ENCODE measurements around the gene MALAT1. TPM values are rescaled to one million over a fixed set of nuclear protein-coding genes. Genes with fewer than 3 reads are reported as not detected.

MALAT1 gene
- total and polyA plus RNA-seq, 2 donors (not counting 1 experiment from before 2014, with no cell fraction given): 646 to 32,417 TPM

- Histone ChIP-seq H3K9ac (ENCODE audit: low read length) (no peak overlapping the region), H3K4me3 (ENCODE audit: control extremely low read depth in 1 of 5, extremely low read depth in 1 of 5, insufficient read depth in 1 of 5, low read depth in 2 of 5, low read length in 4 of 5) (peak overlapping the region in 3 of 5 experiments; percentile 31 to 55 (median 48)), H3K4me2 (replicated peaks; ENCODE audit: low read depth, low read length, poor library complexity, severe bottlenecking) (peak overlapping the region; percentile 90), H4K20me1 (ENCODE audit: control insufficient read depth, insufficient read depth, low read length, poor library complexity, severe bottlenecking) (no peaks in the 10 kb centered on the region), H3K27ac (ENCODE audit: low read length in 2 of 2) (peak overlapping the region; percentile 79 to 93), H3K36me3 (replicated peaks in 1 of 2; ENCODE audit: control extremely low read depth in 1 of 2, control insufficient read depth in 1 of 2, extremely low read depth in 1 of 2, insufficient read depth in 2 of 2, low read length in 1 of 2) (no peaks in the 10 kb centered on the region), H3K4me1 (ENCODE audit: control insufficient read depth in 2 of 2, insufficient read depth in 2 of 2, low read length in 2 of 2) (peaks cover 36 to 52% of the 10 kb centered on the region in 2 donors), H3K9me3 (ENCODE audit: control extremely low read depth in 1 of 3, control insufficient read depth in 2 of 3, insufficient read depth in 1 of 3, low read length in 2 of 3) (no peaks in the 10 kb centered on the region), H2AFZ (ENCODE audit: insufficient read depth, low read depth, low read length, poor library complexity, severe bottlenecking) (no peak overlapping the region), H3K27me3 (replicated peaks in 1 of 4; ENCODE audit: control extremely low read depth in 1 of 4, control insufficient read depth in 3 of 4, insufficient read depth in 4 of 4, low read length in 3 of 4) (no peaks in the 10 kb centered on the region), H3K79me2 (ENCODE audit: control insufficient read depth, insufficient read depth, low read length) (no peaks in the 10 kb centered on the region)
- peak overlapping the region; percentile 93 for H3K27ac Mint-ChIP-seq
- H3K27me3 Mint-ChIP-seq: no peaks in the 10 kb centered on the region
- intact Hi-C loops (cut with micrococcal nuclease): loop anchor here (1.0 to 10.0 kb wide), 3 partner anchors 24 to 431 kb away; partner anchors contain the start of genes PCNX3, TM7SF2, ZNHIT2 and ZNRD2
- DNase-seq (no peak), ATAC-seq (ENCODE audit: low read depth) (no peak)
- 33% methylated on average over 3 of the region's 4 CpGs for WGBS (ENCODE audit: insufficient coverage)
- no peak for TF ChIP-seq EZH2 (IDR thresholded peaks at IDR 0.05; ENCODE audit: borderline replicate concordance, insufficient read depth, low read depth, low read length, poor library complexity, severe bottlenecking)
- no peak for TF ChIP-seq CTCF (IDR thresholded peaks at IDR 0.05)
- ChIA-PET POLR2A (interaction anchor here (0.6 to 3.2 kb wide), 5 partner anchors 13 to 94 kb away, joined by 3 to 11 read pairs (median 3); partner anchors contain the start of genes FAM89B, LTBP3 and ZNRD2), CTCF (interaction anchor here (1.3 to 9.2 kb wide), 3 partner anchors 26 to 69 kb away, joined by 3 to 144 read pairs (median 86); partner anchors contain the start of genes FAM89B and ZNRD2)
- no peaks in the 10 kb centered on the region for H3K9me3 Mint-ChIP-seq (ENCODE audit: insufficient read depth)
- peak overlapping the region; percentile 89 for H3K4me3 Mint-ChIP-seq
- peaks cover 58% of the 10 kb centered on the region for H3K4me1 Mint-ChIP-seq
Observed at GRCh38 chr11:65545853-65546216, 47.0 kb downstream of the MALAT1 start.
